ENCODE measurements around the gene FXYD5.
A peak's percentile ranks its signal among the peaks of the same experiment; 100 is the strongest.

FXYD5 gene, protein sequence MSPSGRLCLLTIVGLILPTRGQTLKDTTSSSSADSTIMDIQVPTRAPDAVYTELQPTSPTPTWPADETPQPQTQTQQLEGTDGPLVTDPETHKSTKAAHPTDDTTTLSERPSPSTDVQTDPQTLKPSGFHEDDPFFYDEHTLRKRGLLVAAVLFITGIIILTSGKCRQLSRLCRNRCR

DNA sequence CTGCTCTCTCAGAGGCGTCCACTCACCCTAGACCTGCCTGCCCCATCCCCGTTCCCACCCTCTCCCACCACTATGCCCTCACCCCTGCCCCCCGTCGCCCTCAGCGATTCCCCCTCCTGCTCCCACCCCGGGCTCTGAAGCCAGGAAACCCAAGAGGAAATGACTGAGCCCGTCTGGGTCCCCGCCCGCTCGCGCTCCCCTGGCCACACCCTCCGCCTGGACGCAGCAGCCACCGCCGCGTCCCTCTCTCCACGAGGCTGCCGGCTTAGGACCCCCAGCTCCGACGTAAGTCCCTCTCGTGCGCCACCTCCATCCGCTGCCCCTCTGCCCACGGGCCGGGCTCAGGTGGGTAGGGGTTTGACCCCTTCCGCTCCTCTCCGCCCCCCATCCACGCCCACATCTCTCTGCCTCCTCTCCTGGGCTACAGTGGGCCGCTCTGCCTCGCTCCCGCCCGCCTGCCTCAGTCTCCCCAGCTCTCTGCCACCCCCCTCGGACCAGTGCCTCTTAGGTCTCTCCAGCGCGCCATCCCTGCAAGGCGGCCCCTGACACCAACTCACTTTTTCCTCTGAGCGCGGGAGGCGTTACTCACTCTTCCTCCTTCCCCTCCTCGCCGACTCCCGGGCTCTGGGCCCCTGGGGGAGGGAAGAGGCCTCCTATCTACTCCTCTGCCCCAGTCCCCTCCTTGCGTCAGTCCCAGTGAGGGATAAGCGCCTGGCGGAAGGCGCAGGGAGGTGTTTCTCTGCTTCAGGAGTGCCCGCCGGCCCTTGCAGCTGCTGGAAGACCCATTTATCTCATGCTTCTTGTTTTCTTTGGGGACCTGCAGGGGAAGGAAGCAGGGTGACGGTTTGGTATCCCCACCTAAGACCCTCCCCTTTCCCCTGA, at the start of gene FXYD5:
Gene FXYD5, plus strand, starts transcription at position 211 of the 882 bp plus-strand sequence. CDS start 816 bp downstream, outside the sequence.
- H3K4me1 ChIP-seq = peaks cover 72% of the 10 kb centered on the region
- H3K4me3 ChIP-seq = peak within 1 kb of the TSS; percentile 87
- TF ChIP-seq Cebpa-rat (IDR thresholded peaks at IDR 0.05) = no peak
- H3K27me3 ChIP-seq = no peaks in the 10 kb centered on the region
- peak within 1 kb of the TSS; percentile 85 for H3K9ac ChIP-seq
- H3K27ac ChIP-seq = peak within 1 kb of the TSS; percentile 88
- H3K36me3 ChIP-seq = peaks cover 38% of the 10 kb centered on the region
- H3K4me2 ChIP-seq = peak within 1 kb of the TSS; percentile 100
- no peaks in the 10 kb centered on the region for H3K9me3 ChIP-seq
- H4K20me1 ChIP-seq = peaks cover 47% of the 10 kb centered on the region

DNA sequence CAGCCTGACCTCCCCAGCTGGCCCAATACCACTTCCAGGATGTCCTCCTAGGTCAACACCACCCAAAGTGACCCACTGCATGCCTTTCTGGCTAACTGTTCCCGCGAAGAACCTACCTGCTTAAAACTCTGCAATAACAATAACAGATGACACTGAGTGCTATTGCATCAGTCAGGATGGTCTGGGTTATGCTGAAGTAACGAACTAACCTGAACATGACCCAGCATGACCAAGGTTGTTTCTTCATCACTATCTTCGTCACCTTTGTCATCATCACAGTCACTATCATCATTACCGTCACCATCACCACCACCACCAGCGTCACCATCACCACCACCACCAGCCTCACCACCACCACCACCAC, 49.5 kb upstream of the FXYD5 start:
- TF ChIP-seq Cebpa-rat (IDR thresholded peaks at IDR 0.05) = no peak
- Histone ChIP-seq H3K27me3 (no peaks in the 10 kb centered on the region), H3K9ac (no peak overlapping the region), H3K4me3 (no peak overlapping the region), H3K36me3 (no peaks in the 10 kb centered on the region), H3K27ac (no peak overlapping the region), H3K4me1 (peaks cover 5% of the 10 kb centered on the region; the same call in 1 of the 2 replicates), H3K4me2 (no peak overlapping the region), H4K20me1 (no peaks in the 10 kb centered on the region), H3K9me3 (peaks cover 8% of the 10 kb centered on the region; the same call in 1 of the 2 replicates)

DNA sequence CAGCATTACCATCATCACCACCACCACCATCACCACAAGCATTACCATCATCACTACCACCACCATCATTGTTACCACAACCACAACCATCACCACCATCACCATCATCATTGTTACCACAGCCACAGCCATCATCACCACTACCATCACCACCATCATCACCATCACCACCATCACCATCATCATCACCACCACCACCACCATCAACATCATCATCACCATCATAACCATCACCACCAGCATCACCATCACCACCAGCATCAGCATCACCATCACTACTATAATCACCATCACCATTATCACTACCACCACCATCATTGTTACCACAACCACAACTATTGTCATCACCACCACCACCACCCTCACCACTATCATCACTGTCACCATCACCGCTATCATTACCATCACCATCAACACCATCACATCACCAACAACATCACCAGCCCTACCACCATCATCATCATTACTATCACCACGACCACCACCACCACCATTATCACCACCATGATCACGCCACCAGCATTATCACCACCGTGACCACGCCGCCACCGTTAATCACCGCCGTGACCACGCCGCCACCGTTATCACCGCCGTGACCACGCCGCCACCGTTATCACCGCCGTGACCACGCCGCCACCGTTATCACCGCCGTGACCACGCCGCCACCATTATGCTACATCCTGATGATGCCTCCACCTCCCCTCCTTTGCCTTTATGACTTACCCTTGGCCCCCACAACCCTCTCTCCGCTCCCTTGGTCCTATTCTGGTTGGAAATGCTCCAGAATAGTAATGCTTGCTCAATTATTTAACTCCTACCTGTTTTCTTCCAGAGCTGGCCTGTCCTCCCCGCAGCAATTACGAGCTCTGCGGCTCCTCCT, 48.9 kb upstream of the FXYD5 start:
- Histone ChIP-seq H3K4me2 (no peak overlapping the region), H3K27me3 (no peaks in the 10 kb centered on the region), H3K36me3 (no peaks in the 10 kb centered on the region), H3K4me1 (peaks cover 5% of the 10 kb centered on the region; the same call in 1 of the 2 replicates), H3K4me3 (no peak overlapping the region), H3K9ac (no peak overlapping the region), H4K20me1 (no peaks in the 10 kb centered on the region), H3K27ac (no peak overlapping the region), H3K9me3 (peaks cover 8% of the 10 kb centered on the region; the same call in 1 of the 2 replicates)
- no peak for TF ChIP-seq Cebpa-rat (IDR thresholded peaks at IDR 0.05)

DNA sequence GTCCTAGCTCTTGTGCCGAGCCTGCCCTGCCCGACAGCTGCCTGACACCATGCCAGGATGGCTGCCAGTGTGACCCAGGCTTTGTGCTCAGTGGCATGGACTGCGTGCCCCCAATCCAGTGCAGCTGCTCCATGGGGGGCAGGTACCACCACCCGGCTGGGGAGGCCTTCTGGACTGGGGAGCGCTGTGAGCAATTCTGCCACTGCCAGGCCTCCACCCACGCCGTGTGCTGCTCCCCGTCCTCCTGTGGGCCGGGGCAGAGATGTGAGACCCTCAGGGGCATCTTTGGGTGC, 48.3 kb upstream of the FXYD5 start:
- Histone ChIP-seq H3K27me3 (no peaks in the 10 kb centered on the region), H3K9ac (no peak overlapping the region), H4K20me1 (no peaks in the 10 kb centered on the region), H3K4me2 (no peak overlapping the region), H3K27ac (no peak overlapping the region), H3K4me3 (no peak overlapping the region), H3K9me3 (peaks cover 8% of the 10 kb centered on the region; the same call in 1 of the 2 replicates), H3K4me1 (peaks cover 5% of the 10 kb centered on the region; the same call in 1 of the 2 replicates), H3K36me3 (no peaks in the 10 kb centered on the region)
- no peak for TF ChIP-seq Cebpa-rat (IDR thresholded peaks at IDR 0.05)

DNA sequence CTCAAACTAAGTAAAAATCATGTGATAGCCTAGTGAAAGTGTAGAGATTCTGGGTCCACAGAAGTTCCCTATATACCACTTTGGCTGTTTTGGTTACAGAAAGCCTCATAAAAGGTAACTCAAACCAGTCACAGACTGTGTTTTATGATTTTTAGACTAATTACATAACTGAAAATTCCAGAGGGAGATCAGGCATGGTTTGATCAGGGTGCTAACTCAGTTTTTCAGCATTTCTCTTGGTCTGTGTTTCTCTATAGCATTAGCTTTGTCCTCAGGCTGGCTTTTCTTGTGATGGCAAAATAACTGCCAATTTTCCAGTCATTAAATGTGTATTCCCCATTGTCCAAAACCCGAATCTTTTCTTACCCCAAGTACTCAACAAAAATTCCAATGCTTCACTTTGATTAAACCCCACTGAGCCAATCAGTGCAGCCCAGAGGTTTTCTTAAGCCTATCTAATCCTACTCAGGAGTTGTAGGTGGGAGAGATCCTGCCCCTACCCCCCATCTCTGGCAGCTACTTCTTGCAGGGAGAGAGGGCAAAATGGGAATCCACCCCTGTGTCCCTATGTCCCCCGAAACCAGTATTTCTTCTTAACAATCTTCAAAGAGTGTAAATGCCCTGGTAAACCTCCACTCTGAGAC, 47.5 kb upstream of the FXYD5 start:
- no peak overlapping the region for H3K27ac ChIP-seq
- H4K20me1 ChIP-seq = no peaks in the 10 kb centered on the region
- no peak for TF ChIP-seq Cebpa-rat (IDR thresholded peaks at IDR 0.05)
- H3K9ac ChIP-seq = no peak overlapping the region
- peaks cover 5% of the 10 kb centered on the region; the same call in 1 of the 2 replicates for H3K4me1 ChIP-seq
- no peaks in the 10 kb centered on the region for H3K36me3 ChIP-seq
- H3K4me2 ChIP-seq = no peak overlapping the region
- no peak overlapping the region for H3K4me3 ChIP-seq
- peaks cover 8% of the 10 kb centered on the region; the same call in 1 of the 2 replicates for H3K9me3 ChIP-seq
- no peaks in the 10 kb centered on the region for H3K27me3 ChIP-seq

DNA sequence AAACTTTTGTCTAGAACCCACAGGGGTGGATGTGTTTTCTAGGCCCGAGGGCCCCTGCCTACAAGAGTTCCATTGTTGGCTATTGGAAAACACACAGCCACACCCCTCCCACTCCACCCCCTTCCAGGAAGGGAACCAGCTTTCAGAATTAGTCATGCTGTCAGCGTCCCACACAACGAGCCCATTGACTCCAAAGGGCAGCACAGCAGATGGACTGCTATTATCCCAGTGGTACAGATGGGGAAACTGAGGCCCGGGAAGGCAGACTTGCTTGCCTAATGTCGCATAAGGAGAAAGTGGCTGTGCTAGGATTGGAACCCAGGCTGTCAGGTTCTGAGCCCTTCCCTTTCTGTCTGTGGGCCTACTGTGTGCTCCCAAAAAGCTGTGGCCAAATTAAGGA, 47.0 kb upstream of the FXYD5 start:
- Histone ChIP-seq H3K4me1 (peaks cover 5% of the 10 kb centered on the region; the same call in 1 of the 2 replicates), H3K36me3 (no peaks in the 10 kb centered on the region), H4K20me1 (no peaks in the 10 kb centered on the region), H3K9me3 (peaks cover 8% of the 10 kb centered on the region; the same call in 1 of the 2 replicates), H3K27me3 (no peaks in the 10 kb centered on the region), H3K27ac (no peak overlapping the region), H3K4me2 (no peak overlapping the region), H3K4me3 (no peak overlapping the region), H3K9ac (no peak overlapping the region)
- TF ChIP-seq Cebpa-rat (IDR thresholded peaks at IDR 0.05) = no peak

DNA sequence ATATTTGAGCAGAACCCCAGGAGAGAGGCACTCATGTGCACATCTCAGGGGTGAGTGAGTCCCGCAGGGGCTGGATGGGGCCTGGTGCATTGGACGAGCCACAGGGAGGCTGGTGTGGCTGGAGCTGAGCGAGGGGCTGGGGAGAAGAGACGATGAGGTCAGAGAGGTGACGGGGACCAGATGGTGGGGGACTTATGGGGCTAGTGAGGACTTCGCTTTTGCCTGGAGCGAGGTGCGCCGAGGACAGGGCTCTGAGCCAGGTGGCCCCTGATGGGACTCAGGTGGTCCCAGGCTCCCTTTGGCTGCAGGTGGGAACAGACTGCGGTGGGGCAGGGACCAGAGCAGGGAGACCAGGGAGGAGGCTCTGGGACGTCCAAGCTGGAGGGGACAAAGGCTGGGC, 45.8 kb upstream of the FXYD5 start:
- no peak for TF ChIP-seq Cebpa-rat (IDR thresholded peaks at IDR 0.05)
- H3K27ac ChIP-seq = no peak overlapping the region

DNA sequence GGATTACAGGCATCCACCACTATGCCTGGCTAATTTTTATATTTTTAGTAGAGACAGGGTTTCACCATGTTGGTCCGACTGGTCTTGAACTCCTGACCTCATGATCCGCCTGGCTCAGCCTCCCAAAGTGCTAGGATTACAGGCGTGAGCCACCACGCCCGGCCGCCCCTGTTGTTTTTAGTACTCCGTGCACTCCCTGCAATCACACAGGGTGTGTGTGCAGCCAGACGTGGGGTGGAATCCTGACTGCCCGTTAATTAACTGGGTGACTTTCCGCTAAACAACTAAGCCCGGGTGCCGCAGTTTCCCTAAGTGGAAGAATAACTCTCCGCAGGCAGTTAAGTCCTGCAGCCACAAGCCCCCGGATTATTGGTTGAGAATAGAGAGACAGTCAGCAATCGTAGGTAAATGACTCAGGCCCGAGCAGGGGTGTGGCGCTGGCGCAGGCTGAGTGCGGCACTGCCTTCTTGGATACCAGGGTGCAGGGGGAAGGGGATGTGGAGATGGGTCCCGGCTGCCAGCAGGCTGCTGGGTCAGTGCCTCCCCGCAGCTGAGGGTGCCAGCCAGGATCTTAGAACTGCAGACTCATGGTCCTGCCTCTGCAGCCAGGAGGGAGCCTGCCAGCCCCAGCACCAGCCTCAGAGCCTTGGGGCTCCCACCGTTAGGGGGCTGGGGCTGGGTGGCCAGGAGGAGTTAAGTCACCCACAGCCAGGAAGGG, 45.0 kb upstream of the FXYD5 start:
- no peak for TF ChIP-seq Cebpa-rat (IDR thresholded peaks at IDR 0.05)
- H3K27me3 ChIP-seq = no peaks in the 10 kb centered on the region
- H3K36me3 ChIP-seq = no peaks in the 10 kb centered on the region
- peaks cover 4% of the 10 kb centered on the region; the same call in 1 of the 2 replicates for H3K4me1 ChIP-seq
- H3K27ac ChIP-seq = no peak overlapping the region
- no peak overlapping the region for H3K4me2 ChIP-seq
- peaks cover 8% of the 10 kb centered on the region; the same call in 1 of the 2 replicates for H3K9me3 ChIP-seq
- H3K9ac ChIP-seq = no peak overlapping the region
- no peaks in the 10 kb centered on the region for H4K20me1 ChIP-seq
- H3K4me3 ChIP-seq = no peak overlapping the region

More for the DNA sequence above, 45.8 kb upstream of the FXYD5 start:
- Histone ChIP-seq H3K9me3 (peaks cover 8% of the 10 kb centered on the region; the same call in 1 of the 2 replicates), H3K4me3 (no peak overlapping the region), H3K9ac (no peak overlapping the region), H3K27me3 (no peaks in the 10 kb centered on the region), H3K36me3 (no peaks in the 10 kb centered on the region), H3K4me1 (peaks cover 3% of the 10 kb centered on the region; the same call in 1 of the 2 replicates), H3K4me2 (no peak overlapping the region), H4K20me1 (no peaks in the 10 kb centered on the region)
